Esophagus muscularis mucosa (tissue), 4 donors: ENCODE measurements around the gene CRACR2B.

Experiments
- CTCF ChIP-seq, 3 experiments: fragments of 200-600 bp in 2 of 3; fragments of 450-650 bp in 1 of 3; sonication (generic) in 2 of 3; IDR thresholded peaks; one replicate each; pipeline ENCODE4 v1.5.1; 2017 to 2019; ENCODE audit warnings: antibody characterized with exemption in 3 of 3, mild to moderate bottlenecking in 2 of 3, moderate library complexity in 1 of 3
- EP300 ChIP-seq: sonication (generic); formaldehyde crosslinking; IDR thresholded peaks from one replicate; pipeline ENCODE4 v1.6.1; 2017; ENCODE audit warnings: antibody characterized with exemption
- POLR2AphosphoS5 ChIP-seq, 2 donors: sonication (generic); formaldehyde crosslinking; IDR thresholded peaks; one replicate each; pipeline ENCODE4 v1.6.1; 2017; ENCODE audit warnings: antibody characterized with exemption in 2 of 2

DNA sequence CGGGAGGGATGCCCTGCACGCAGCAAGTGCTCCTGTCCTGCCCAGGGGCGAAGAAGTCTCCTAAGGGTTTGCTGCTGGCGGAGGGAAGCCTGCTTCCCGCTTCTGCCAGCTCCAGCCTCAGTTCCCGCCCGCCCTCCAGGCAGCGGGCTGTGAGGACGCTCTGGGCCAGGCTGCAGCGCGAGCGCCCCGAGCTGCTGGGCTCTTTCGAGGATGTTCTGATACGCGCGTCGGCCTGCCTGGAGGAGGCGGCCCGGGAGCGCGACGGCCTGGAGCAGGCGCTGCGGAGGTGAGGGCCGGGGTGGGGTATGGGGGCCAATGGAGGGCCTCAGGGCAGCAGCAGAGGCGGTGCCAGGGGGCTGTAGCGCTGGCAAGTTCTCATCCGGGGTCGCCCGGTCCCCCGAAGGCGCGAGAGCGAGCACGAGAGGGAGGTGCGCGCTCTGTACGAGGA lies 2.2 kb downstream of the CRACR2B start:
- TF ChIP-seq CTCF (IDR thresholded peaks at IDR 0.05) = no peak
- TF ChIP-seq EP300 = no peak
- no peak for TF ChIP-seq POLR2AphosphoS5 (IDR thresholded peaks at IDR 0.05)
